GM12874 (cell line): Measurements from ENCODE around the gene HLCS.

ENCODE experiments used
- CTCF ChIP-seq: IDR thresholded peaks from 2 replicates; pipeline ENCODE4 v1.5.1; 2011; ENCODE audit warnings: low read depth, mild to moderate bottlenecking, control low read depth, low read length, moderate library complexity; ENCODE audit not compliant: insufficient read depth

HLCS gene

GRCh38 chr21:36966066-36966820, at the start of gene HLCS:
HLCS (minus strand) TSS chr21:36966669; CDS start chr21:36966638, 31 bp downstream.
- TF ChIP-seq CTCF: peak; percentile 54

- peak; percentile 94 for TF ChIP-seq CTCF
These were observed 43.4 kb upstream of the HLCS start for GRCh38 chr21:37009740-37010341.

GRCh38 chr21:37008724-37009123, 42.3 kb upstream of the HLCS start:
- TF ChIP-seq CTCF: no peak

GRCh38 chr21:37006486-37007291, 40.2 kb upstream of the HLCS start, which contains the start of gene RIPPLY3:
RIPPLY3 (plus strand) TSS chr21:37006702; CDS start chr21:37006773, 71 bp downstream.
- no peak for TF ChIP-seq CTCF

GRCh38 chr21:37005548-37006485, 39.3 kb upstream of the HLCS start:
- TF ChIP-seq CTCF: no peak

GRCh38 chr21:37001441-37001840, 35.0 kb upstream of the HLCS start:
- no peak for TF ChIP-seq CTCF

- no peak for TF ChIP-seq CTCF
These were observed 33.9 kb upstream of the HLCS start for GRCh38 chr21:37000381-37000780.
